ENCODE measurements around the gene NRN1L. TPM values are rescaled to one million over a fixed set of nuclear protein-coding genes. Genes with fewer than 3 reads are reported as not detected.
"Not testable (repeated sequence)": the region's sequence is repeated elsewhere in the genome, so short reads cannot be mapped to it uniquely, and the experiment has no call there.

Gene NRN1L
- total and polyA plus RNA-seq, 7 donors = 1.1 TPM; not detected in 6

DNA sequence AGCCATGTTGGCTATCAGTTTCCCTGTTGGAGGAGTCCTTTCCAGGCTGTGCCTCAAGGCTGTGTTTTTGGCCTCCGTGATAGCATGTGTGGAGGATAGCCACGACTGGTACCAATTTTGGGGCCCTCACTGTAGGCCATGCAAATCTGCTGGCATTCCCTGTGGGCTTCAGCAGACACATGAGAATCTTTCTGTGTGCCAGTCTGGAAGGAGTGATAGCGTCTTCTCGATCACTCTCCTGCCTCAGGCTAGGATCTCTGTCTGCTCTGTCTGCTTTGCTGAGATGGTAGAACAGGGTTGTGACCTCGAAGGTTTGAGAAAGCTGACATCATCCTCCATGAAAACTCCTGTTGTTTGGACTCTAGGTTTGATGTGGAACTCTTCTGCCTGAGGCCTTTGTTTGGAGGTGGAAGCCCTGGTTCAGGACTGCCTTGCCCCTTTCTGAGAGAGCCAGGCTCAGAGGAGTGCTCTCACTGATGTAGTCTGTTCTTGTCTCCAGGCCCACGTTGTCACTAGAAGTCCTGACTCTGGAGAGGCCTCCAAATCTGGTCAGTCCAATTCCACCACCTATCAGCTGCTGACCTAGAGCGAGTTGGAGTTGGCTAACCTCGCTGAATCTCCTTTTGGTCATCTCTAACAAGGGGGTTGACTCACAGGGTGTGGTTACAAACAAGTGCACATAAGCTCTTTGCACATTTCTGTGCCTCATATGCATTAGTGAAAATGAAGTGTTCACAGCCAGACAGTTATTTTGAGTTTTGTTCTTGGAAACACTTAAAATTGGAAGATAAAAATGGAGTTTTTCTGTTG is 23.9 kb upstream of the NRN1L start:
- peak overlapping the region in 1 of 4 donors; percentile 88 for H3K27ac ChIP-seq
- intact Hi-C loops (cut with DNase I) = no loop called here

DNA sequence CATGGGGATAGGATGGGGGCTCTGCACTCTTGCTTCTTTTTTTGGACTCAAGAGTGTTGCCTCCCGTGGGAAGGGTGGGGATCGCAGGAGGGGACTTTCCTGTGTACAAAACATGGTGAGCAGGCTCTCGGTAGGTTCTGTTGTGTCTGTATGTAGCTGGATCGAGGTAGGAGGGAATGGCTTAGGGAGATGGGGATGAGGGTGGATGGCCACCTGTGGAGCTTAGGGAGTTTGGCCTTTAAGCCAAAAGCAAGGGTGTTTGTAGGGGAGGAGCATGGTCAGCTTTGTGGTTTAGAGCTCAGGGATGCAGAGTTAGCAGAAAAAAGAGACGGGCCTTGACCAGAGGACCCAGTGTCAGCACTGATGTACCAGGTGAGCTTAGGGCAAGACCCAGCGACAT is 22.8 kb upstream of the NRN1L start:
- WGBS, 2 donors = 90 to 94% methylated on average over 6 of the region's 6 CpGs
- intact Hi-C loops (cut with DNase I) = no loop called here
- Histone ChIP-seq H3K9me3 (no peaks in the 10 kb centered on the region), H3K4me3 (no peak overlapping the region), H3K27me3 (no peaks in the 10 kb centered on the region), H3K4me1 (peaks cover 0 to 49% (median 39%) of the 10 kb centered on the region in 4 donors), H3K36me3 (peaks cover 0 to 18% (median 14%) of the 10 kb centered on the region in 4 donors), H3K27ac (peak overlapping the region in 3 of 4 donors; percentile 65 to 88 (median 77))
- DNase-seq = no peak
- TF ChIP-seq, protein P1, sequence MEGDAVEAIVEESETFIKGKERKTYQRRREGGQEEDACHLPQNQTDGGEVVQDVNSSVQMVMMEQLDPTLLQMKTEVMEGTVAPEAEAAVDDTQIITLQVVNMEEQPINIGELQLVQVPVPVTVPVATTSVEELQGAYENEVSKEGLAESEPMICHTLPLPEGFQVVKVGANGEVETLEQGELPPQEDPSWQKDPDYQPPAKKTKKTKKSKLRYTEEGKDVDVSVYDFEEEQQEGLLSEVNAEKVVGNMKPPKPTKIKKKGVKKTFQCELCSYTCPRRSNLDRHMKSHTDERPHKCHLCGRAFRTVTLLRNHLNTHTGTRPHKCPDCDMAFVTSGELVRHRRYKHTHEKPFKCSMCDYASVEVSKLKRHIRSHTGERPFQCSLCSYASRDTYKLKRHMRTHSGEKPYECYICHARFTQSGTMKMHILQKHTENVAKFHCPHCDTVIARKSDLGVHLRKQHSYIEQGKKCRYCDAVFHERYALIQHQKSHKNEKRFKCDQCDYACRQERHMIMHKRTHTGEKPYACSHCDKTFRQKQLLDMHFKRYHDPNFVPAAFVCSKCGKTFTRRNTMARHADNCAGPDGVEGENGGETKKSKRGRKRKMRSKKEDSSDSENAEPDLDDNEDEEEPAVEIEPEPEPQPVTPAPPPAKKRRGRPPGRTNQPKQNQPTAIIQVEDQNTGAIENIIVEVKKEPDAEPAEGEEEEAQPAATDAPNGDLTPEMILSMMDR (IDR thresholded peaks at IDR 0.05) = no peak
- TF ChIP-seq POLR2A (IDR thresholded peaks at IDR 0.05) (no peak), POLR2AphosphoS5 (IDR thresholded peaks at IDR 0.05) (no peak), EP300 (IDR thresholded peaks at IDR 0.05) (no peak)

More for the DNA sequence above, 23.9 kb upstream of the NRN1L start:
- Histone ChIP-seq H3K4me3 (no peak overlapping the region), H3K9me3 (no peaks in the 10 kb centered on the region), H3K27me3 (no peaks in the 10 kb centered on the region), H3K4me1 (peaks cover 0 to 55% (median 44%) of the 10 kb centered on the region in 4 donors), H3K36me3 (peaks cover 0 to 13% (median 6%) of the 10 kb centered on the region in 4 donors)
- DNase-seq = no peak
- 80 to 91% methylated on average over 8 of the region's 8 CpGs for WGBS, 2 donors
- TF ChIP-seq POLR2AphosphoS5 (IDR thresholded peaks at IDR 0.05) = no peak
- TF ChIP-seq POLR2A (IDR thresholded peaks at IDR 0.05) = no peak
- TF ChIP-seq EP300 (IDR thresholded peaks at IDR 0.05) = no peak

DNA sequence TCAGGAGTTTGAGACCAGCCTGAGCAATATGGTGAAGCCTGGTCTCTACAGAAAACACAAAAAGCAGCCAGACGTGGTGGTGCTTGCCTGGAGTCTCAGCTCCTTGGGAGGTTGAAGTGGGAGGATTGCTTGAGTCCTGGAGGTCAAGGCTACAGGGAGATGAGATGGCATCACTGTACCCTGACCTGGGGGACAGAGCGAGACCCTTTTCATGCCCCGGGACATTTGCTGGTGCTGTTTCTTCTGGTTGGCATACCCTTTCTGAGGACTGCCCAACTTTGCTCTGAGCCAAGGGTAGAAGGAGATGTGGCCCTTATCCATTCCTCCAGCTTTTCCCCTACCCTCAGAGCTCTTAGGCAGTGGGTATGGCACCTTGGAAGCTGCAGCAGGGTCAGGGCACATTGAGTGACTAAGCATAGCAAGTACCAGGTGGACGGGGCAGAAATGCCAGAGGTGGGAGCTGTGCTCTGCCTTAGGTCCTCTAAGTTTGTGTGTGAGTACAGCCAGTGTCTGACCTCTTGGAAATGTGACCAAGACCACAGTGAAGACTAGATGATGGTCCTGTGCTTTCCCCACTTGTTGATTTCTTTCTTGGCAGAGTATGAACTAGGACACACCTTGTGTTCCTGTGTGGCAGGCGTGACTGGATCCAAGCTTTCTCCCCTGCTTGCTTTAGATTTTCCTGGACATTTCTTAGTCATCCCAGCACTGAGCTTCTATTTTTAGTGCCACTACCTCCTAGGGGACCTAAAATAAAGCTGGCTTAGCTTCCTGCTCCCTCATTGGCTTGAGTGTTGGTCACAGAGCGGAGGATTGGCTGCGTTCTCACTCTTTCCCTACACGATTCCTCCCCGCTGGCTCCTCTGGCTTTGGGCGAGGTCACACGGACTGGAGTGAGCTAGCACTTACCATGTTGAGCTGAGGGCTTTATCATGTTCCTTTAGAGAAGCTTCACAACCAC is 21.8 kb upstream of the NRN1L start:
- Histone ChIP-seq H3K4me1 (peaks cover 0 to 39% (median 28%) of the 10 kb centered on the region in 4 donors), H3K27me3 (no peaks in the 10 kb centered on the region), H3K4me3 (no peak overlapping the region), H3K27ac (peak overlapping the region; percentile 60 to 88 (median 71)), H3K9me3 (no peaks in the 10 kb centered on the region), H3K36me3 (peaks cover 0 to 29% (median 18%) of the 10 kb centered on the region in 4 donors)
- 86 to 88% methylated on average over 11 of the region's 11 CpGs for WGBS, 2 donors
- TF ChIP-seq POLR2A (IDR thresholded peaks at IDR 0.05) (no peak), EP300 (IDR thresholded peaks at IDR 0.05) (no peak), POLR2AphosphoS5 (IDR thresholded peaks at IDR 0.05) (no peak)
- TF ChIP-seq, protein P1 (IDR thresholded peaks at IDR 0.05) = no peak
- intact Hi-C loops (cut with DNase I) = no loop called here
- DNase-seq = peak; percentile 85

DNA sequence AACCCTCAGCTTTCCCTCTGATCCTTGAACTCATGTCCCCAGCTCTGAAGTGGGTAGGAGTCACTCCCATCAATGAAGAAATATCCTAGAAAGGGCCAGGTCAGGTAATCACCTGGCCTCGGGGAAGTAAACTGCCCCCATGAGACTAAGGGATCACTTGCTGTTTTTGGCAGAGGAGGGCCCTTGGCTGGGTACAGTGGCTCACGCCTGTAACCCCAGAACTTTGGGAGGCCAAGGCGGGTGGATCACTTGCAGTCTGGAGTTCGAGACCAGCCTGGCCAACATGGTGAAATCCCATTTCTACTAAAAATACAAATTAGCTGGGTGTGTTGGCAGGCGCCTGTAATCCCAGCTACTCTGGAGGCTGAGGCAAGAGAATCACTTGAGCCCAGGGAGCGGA is 20.6 kb upstream of the NRN1L start:
- WGBS, 2 donors = 96 to 98% methylated on average over 6 of the region's 6 CpGs
- H3K9me3 ChIP-seq; intact Hi-C loops (cut with DNase I); H3K4me3 ChIP-seq; H3K27me3 ChIP-seq; DNase-seq: not testable (repeated sequence)
- Histone ChIP-seq H3K4me1 (peaks cover 0 to 34% (median 22%) of the 10 kb centered on the region in 4 donors), H3K27ac (peak overlapping the region in 3 of 4 donors; percentile 65 to 88 (median 77)), H3K36me3 (peaks cover 0 to 40% (median 26%) of the 10 kb centered on the region in 4 donors)

DNA sequence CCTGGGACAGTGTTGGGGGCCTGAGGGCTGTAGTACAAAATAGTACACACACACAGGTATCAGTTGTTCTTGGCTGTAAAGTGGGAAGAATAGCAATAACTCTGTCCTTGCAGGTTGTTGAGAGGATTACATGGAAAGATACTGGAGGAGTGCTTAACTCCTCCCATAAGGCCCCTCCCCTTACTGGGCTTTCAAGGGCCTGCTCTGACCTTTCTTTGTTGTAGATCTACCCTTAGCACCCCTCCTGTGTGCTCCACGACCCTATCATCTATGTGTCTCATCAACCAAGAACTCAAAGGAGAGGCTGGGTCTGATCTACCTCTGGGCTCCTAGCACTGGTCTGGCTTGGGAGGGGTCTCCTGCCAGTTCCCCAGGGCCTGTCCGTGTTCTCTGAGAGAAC is 20.1 kb upstream of the NRN1L start:
- Histone ChIP-seq H3K36me3 (peaks cover 0 to 46% (median 26%) of the 10 kb centered on the region in 4 donors), H3K4me3 (no peak overlapping the region), H3K4me1 (peaks cover 0 to 34% (median 22%) of the 10 kb centered on the region in 4 donors), H3K9me3 (no peaks in the 10 kb centered on the region), H3K27ac (peak overlapping the region in 1 of 4 donors; percentile 0), H3K27me3 (no peaks in the 10 kb centered on the region)
- no peak for TF ChIP-seq POLR2A (IDR thresholded peaks at IDR 0.05)
- TF ChIP-seq EP300 (IDR thresholded peaks at IDR 0.05) = no peak
- TF ChIP-seq POLR2AphosphoS5 (IDR thresholded peaks at IDR 0.05) = no peak
- TF ChIP-seq, protein P1 (IDR thresholded peaks at IDR 0.05) = no peak
- 84 to 88% methylated on average over 2 of the region's 2 CpGs for WGBS, 2 donors
- no peak for DNase-seq
- intact Hi-C loops (cut with DNase I) = no loop called here
